ENCODE results near the gene KIF3A.

The KIF3A gene

GRCh38 chr5:132646583-132647266, 90.6 kb downstream of the KIF3A start:
- no peak for DNase-seq

DNA sequence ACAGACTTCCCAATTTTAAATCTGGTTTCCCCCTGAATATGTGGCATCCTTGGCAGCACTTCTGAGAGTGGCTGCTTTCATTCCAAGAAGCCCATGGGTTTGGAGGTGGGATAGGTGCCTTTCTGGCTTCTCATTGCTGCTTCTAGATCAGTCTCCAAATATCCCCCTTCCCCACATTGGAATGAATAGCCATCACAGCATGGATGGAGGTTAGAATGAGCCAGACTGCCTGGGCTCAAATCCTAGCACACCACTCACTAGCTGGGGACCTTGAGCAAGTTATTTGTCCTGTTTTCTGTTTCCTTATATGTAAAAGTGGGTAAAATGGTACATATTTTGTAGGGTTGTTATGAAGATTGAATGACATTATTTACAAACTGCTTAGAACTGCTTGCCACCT, 93.2 kb downstream of the KIF3A start:
- H3K27me3 ChIP-seq = no peaks in the 10 kb centered on the region
- peaks cover 41 to 49% (median 44%) of the 10 kb centered on the region in 3 donors for H3K36me3 ChIP-seq
- TF ChIP-seq, protein P1, sequence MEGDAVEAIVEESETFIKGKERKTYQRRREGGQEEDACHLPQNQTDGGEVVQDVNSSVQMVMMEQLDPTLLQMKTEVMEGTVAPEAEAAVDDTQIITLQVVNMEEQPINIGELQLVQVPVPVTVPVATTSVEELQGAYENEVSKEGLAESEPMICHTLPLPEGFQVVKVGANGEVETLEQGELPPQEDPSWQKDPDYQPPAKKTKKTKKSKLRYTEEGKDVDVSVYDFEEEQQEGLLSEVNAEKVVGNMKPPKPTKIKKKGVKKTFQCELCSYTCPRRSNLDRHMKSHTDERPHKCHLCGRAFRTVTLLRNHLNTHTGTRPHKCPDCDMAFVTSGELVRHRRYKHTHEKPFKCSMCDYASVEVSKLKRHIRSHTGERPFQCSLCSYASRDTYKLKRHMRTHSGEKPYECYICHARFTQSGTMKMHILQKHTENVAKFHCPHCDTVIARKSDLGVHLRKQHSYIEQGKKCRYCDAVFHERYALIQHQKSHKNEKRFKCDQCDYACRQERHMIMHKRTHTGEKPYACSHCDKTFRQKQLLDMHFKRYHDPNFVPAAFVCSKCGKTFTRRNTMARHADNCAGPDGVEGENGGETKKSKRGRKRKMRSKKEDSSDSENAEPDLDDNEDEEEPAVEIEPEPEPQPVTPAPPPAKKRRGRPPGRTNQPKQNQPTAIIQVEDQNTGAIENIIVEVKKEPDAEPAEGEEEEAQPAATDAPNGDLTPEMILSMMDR (IDR thresholded peaks at IDR 0.05) = no peak
- H3K4me3 ChIP-seq = no peak overlapping the region
- intact Hi-C loops (cut with DNase I; ENCODE audit: low total_unique reads) = no loop called here
- no peak overlapping the region for H3K27ac ChIP-seq
- DNase-seq = no peak
- peaks cover 0 to 9% (median 8%) of the 10 kb centered on the region in 3 donors for H3K9me3 ChIP-seq
- H3K4me1 ChIP-seq = no peaks in the 10 kb centered on the region

More at GRCh38 chr5:132646583-132647266, 90.6 kb downstream of the KIF3A start:
- Histone ChIP-seq H3K36me3 (peaks cover 16 to 24% (median 19%) of the 10 kb centered on the region in 3 donors), H3K4me1 (no peaks in the 10 kb centered on the region), H3K27ac (no peak overlapping the region), H3K4me3 (no peak overlapping the region), H3K9me3 (peaks cover 0 to 9% (median 8%) of the 10 kb centered on the region in 3 donors), H3K27me3 (no peaks in the 10 kb centered on the region)
- intact Hi-C loops (cut with DNase I; ENCODE audit: low total_unique reads) = no loop called here
- TF ChIP-seq, protein P1 (IDR thresholded peaks at IDR 0.05) = no peak
